HepG2 (cell line): ENCODE measurements around the gene PSMB3. TPM values are rescaled to one million over a fixed set of nuclear protein-coding genes. Genes with fewer than 3 reads are reported as not detected.

Experiments used
- ZBTB40 ChIP-seq, 2 experiments: fragments of 450-650 bp in 1 of 2; sonication (generic) in 1 of 2; formaldehyde crosslinking in 1 of 2; IDR thresholded peaks; 2 replicates each; pipeline versions ENCODE4 v1.6.1 to v1.8.0; 2016 to 2022; ENCODE audit warnings: antibody characterized with exemption in 1 of 2, mild to moderate bottlenecking in 1 of 2, missing genetic modification reagents in 1 of 2
- polyA plus RNA-seq, 8 experiments: library from polyadenylated mRNA; depleted of rRNA in 3 of 8; stranded (reverse) in 7 of 8; unstranded in 1 of 8; fragments of >200 nt; fragmentation: Illumina TruSeq in 4 of 8; extraction: Trizol in 4 of 8; gene quantifications; 2 replicates each; pipeline versions ENCODE4 v1.2.1 to v1.2.3, GENCODE V29; 2011 to 2016; ENCODE audit warnings: low read depth in 4 of 8, missing spikeins in 1 of 8, mixed read lengths in 1 of 8; ENCODE audit not compliant: insufficient read depth in 1 of 8
- total RNA-seq, 5 experiments: library from RNA; depleted of rRNA; stranded (reverse); fragments of >200 nt; fragmentation: Illumina TruSeq; extraction: Trizol; gene quantifications; 2 replicates each; pipeline ENCODE4 v1.2.3, GENCODE V29; 2016; ENCODE audit warnings: low read depth in 1 of 5

The PSMB3 gene
- total and polyA plus RNA-seq, 2 of the 13 experiments (the other 11 are each of a cell fraction or from before 2014, with no cell fraction given) = 366 to 517 TPM

GRCh38 chr17:38709104-38709820, 43.3 kb upstream of the PSMB3 start (continued):
- no peak for TF ChIP-seq ZBTB40 (IDR thresholded peaks at IDR 0.05)
- no peak for TF ChIP-seq ZBTB40 (CRISPR knock-in tag; IDR thresholded peaks at IDR 0.05)
- TF ChIP-seq, all 625 proteins: peak for 12
